Activated naive CD4-positive, alpha-beta T cell (primary cell): ENCODE results near the gene PRDM16.

Source experiments
- DNase-seq, 4 experiments: peaks; one replicate each; lab custom pipeline; 2025; lab: John Stamatoyannopoulos, UW

Gene PRDM16

DNA sequence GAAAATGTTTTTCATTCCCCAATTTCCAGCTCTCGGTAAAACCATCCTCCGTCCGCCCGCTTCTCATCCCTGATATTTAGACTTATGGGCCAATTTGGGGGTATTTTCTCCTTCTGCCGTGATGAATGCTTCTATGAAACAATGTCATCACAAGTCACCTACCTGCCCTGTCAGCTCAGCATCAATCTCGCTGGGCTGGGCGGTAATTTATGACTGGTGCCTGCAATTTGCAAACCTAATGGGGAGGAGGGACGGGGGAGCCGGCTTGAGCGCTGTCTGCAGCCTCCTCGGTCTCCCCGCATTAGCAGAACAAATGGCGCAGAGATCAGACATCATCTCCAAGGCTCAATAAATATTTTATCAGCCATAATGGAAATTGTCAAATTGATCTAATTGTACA is 72.1 kb downstream of the PRDM16 start:
- DNase-seq = no peak

DNA sequence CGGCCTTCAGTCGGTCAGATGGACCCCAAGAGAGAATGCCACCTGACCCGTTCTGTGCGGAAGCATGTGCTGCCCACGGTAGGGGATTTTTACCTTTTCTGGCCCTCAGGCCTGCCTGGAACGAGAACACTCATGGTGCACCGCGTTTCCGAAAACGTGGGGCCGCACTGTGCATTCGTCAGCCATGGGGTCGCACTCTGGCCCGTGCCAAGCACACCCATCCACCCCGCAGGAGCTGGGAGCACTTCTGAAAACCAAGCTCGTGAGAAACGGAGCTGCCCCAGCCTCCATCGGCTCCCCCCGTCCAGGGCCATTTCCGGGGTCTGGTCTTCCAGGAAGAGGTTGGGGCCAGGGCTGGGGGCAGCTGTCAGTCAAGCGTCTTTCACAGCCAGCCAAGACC is 72.8 kb downstream of the PRDM16 start:
- no peak for DNase-seq

DNA sequence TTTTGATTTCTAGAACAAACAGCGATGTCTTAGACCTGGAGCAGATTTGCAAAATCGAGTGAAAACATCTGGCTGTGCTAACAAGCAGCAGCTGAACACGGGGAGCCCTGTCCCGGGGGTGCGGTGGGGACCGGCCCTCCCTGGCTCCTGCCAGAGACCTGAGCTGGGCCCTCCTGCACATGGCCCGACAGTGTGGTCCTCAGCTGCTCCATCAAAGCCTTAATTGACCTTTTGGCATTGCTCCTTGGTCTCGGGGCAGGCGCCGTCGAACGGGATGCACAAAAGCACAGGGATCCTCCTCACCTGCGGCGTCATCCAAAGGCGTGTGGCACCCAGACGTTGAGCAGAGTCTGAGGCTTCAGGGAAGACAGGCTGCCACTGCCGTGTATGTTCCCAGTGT is 73.2 kb downstream of the PRDM16 start:
- no peak for DNase-seq

DNA sequence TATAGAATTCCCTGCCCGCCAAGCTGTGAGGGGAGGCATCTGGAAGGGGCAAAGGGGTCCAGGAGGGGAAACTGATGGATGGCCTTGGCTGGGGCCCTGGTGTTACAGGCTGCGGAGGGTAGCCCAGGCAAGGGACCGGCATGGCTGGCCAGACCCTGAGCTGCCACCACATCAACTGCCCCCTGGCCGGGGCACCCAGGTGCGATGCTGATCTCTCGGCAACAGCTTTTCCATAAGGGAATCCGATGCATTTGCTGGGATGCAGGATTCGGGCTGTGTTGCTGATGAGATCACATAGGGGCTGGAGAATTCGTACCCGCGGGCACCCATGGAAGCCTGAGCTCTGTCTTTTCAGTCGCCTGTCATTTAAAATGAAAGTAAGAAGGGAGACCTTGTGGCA is 73.7 kb downstream of the PRDM16 start:
- DNase-seq = no peak

DNA sequence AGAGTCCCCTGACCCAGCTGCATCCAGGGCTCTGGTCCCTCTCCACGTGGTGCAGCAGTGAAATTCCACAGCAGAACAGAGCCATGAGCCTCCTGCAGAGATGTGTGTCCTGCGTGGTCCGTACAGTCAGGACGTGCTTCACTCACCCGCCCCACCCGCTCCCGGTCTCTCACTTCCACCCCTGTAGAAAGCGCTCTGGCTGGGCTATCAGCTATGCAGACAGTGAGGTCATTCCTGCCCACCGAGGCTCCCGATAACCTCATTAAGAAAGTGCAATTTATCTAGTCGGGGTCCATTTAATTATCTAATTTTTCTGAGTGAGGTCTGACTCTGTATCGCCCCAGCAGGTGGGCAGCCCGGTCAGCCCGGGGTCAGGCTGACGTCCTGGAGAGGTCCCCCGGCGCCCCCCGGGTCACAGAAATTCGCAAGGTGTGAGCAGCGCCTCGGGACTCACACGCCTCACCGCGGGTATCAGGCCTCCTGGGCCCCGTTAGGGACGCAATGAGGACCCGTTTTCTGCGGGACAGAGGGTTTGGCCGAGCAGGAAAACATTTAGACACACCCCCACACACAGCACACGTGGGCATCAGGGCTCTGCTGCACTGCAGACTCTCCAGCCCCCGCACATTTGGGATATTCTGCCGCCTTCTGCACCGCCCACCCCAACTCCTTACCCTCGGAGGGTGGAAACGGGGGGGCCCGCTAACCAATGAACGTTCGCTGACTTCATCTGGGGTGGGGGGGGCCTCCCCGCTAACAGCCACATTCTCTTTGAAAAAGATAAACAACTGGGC is 76.7 kb downstream of the PRDM16 start:
- no peak for DNase-seq

DNA sequence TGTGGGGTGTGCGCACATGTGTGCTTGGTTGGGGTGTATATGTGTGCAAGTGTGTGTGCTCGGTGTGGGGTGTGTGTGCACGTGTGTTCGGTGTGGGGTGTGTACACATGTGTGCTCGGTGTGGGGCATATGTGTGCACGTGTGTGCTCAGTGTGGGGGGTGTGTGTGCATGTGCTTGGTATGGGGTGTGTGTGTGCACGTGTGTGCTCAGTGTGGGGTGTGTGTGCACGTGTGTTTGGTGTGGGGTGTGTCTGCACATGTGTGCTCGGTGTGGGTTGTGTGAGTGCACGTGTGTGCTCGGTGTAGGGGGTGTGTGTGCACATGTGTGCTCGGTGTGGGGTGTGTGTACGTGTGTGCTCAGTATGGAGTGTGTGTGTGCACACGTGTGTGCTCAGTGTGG is 77.5 kb downstream of the PRDM16 start:
- no peak for DNase-seq

DNA sequence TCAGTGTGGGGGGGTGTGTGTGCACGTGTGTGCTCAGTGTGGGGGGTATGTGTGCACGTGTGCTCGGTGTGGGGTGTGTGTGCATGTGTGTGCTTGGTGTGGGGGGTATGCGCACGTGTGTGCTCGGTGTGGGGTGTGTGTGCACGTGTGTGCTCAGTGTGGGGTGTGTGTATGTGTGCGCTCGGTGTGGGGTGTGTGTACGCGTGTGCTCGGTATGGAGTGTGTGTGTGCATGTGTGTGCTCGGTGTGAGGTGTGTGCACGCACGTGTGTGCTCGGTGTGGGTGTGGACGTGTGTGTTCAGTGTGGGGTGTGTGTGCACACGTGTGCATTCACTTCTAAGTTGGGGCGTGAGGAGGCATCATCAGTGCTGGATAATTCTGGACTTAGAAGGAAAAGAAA is 77.9 kb downstream of the PRDM16 start:
- DNase-seq = no peak

DNA sequence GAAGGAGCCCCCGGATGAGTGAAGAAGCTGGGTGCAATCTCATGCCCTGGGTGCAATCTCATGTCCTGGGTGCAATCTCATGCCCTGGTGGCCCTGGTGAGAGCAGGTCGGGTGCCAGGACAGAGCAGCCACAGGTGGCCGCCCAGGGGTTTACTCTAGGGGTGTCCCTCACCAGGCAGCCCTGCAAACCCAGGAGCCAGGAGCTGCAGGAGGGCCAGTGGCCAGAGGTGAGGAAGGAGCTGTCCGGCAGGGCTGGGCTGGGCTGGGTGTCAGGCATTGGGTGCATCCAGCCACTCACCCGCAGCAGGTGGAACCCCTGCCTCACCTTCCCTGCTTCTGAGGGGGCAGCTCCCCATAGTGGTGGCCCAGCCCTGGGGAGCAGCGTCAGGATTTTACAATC is 79.2 kb downstream of the PRDM16 start:
- no peak for DNase-seq

DNA sequence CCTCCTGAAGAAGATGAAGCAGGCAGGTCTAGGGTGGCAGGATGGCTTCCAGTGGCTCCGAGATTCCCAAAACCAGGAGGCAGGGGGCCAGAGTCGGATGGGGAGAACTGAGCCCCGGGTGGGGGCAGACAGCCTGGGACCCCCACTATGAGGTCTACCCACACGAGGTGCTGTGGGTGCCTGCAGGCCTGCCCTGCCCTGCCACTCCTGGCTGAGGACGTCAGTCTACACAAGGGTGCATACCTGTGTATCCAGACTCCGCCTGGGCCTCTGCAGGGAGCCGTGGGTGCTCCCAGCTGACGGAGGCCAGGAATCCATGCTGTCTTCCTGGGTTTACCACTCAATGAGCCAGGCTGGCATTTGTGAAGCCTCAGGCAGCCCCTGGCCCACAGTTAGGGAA is 80.3 kb downstream of the PRDM16 start:
- no peak for DNase-seq

DNA sequence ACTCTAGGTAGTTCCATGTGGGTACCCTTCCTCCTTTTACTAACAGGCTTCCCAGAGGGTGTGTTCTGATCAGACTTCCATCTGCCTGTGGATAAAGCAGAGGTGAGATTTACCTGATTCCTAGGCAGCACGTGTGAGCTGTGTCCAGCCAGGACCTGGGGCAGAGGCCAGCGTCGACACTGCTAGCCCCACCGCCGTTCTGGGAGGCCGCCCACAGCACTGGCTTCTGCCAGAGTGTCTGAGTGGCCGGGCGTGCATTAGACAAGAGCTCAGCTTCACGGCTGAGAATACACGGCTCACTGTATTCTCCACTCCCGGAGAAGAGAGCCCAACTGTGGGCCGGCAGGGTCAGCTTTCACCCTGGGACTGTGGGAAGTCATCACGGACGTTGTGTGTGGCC is 82.5 kb downstream of the PRDM16 start:
- no peak for DNase-seq

DNA sequence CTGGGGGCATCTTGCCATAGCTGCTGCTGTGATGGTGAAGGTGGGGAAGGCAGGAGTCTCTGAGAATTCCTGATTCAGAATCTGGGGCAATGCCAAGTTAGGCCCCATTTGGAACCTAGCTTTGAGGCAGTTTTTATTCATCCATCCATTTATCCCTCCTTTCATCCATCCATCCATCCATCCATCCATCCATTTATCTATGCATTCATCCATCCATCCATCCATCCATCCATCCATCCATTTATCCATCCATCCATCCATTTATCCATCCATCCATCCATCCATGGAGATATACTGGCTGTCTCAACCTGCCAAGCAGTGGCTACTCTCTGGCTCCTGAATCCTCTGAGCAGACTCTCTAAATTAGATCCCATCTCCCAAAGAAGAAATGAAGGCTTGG is 83.1 kb downstream of the PRDM16 start:
- no peak for DNase-seq

DNA sequence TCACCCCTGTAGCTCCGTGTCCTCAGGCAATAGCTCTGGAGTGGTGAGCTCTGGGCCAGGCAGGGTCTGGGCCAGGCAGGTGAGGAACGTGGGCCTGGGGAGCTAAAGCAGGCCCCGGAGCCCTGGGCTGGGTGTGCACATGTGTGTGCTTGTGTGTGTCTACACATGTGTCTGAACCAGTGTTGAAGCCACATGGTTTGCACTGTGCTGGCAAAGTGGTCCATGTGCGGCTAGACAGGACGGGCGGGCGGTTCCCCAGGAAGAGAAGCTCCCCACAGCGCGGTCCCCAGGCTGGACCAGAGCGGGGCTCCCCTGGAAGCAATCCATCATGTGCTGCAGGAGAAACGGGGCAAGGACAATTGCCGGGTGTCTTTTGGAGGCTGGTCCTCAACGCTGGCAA is 84.2 kb downstream of the PRDM16 start:
- no peak for DNase-seq

DNA sequence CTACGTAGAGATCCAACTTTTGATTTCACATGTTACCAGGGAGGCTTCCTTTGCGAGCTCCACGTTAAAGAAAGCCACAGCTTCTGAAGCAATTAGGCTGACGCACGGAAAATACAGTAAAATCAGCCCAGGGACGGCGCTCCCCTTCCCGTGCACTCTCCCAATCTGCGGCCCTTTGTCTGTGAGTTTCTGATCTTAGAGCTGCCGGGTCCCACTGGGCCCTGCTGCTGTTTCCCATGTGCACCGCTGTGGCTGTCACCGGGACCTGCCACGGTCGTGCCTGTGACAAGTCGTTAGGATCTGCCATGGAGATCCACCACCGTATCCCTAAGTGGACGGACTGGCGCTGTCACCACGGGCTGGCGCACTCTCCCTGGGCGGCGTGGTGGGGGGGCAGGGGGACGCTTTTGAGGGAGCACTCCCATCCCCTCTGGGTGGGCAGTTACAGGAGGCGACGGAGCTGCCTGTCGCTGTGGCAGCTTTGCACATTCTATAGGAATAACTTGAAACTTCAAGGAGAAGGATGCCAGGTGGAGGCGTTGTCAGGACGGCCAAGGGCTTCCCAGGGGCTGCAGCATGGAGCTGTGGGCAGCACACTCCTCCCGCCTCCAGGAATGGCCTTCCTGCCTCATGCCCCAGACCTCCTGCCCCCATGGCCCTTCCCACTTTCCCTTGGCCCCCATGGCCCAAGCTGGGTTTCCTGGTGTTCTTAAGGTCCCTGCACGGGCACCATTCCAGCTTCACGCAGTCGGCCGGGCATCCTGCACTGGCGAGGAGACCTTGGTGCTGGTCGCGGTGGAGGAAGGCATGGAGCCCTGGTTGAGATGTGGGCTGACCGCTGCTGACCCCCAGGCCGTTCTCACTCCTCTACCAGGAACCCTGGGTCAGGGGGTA is 85.1 kb downstream of the PRDM16 start:
- no peak for DNase-seq

DNA sequence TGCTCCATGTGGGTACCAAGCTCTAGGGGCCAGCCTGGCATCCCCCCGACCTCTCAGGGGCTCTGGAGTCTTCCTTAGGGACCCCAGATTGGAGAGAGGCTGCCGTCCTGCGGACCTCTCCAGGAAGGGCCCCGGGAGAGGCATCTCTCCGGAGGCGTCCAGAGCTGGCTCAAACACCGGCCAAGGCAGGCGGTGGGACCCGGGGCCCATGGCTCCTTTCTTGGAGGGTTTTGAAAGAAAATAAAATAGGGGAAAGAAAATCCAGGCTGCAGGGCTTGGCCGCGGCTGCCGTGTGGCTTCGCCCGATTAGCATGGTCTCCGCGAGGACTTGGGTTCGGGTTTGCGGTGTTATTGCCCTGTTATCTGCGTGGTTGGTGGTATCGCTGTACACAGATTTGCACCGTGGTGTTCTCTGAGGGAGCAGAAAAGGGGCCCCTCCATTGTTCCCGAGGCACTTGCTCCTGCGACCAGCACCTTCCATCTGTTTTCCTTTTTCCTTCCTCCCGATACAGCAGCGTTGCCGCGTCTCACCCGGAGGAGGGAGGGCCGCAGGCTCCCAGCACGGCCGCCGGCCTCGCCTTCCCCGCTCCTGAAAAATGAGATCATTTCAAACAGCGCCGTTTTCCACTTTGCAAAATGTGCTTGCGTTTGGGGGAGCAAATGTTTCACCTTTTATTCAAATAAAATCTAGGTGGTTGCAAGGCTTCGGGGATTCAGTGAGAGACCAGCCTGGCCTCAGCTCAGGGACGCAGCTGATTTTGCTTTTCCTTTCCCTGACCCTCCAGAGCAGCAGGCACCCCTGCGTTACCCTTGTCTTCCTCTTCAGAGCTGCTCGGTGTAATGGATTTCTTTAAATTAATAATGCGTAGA is 86.3 kb downstream of the PRDM16 start:
- no peak for DNase-seq

DNA sequence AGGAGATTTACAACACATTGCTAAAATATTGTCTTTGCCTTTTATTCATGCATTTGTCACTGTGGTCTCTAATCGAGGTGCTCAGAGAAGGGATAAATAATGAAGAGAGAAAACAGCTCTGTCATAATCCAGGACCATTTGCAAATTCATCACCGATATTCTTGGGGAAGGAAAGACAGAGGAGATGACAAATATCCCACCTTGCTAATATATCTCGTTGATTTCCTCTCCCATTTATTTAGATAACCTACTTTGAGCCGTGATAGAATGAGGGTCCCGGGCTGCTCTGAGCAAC is 86.9 kb downstream of the PRDM16 start:
- DNase-seq = no peak

DNA sequence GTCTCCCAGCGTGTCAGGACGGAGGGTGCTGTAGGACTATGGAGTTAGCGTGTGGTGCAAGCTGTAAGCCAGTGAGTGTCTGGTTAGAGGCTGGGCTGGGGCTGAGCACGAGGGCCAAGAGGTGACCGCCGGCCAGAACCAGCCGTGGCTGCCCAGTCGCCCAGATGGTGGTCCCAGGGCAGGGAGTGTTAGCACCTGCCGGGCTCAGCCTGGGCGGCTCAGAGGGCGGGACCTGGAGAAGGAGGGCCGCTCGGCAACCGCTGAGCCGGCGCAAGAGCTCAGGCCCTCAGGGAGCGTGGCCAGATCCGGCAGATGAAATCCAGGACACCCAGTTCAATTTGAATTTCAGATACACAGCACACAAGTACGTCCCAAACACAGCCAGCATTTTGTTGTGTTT is 87.9 kb downstream of the PRDM16 start:
- DNase-seq = no peak

DNA sequence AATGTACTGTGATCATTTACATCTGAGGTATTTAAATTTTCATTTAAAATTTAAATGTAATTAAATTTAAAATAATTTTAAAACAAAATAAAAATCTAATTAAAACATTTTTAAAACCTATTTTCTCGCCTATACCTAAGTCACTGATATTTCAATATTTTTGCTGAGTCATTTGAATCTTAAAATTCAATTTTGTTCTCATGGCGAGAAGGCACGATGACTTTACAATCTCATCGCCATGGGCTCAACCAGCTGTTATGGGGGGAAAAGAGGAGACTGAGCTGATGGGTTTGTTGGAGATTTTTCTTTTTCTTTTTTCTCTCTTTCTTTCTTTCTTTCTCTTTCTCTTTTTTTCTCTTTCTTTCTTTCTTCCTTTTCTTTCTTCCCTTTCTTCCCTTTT is 89.3 kb downstream of the PRDM16 start:
- DNase-seq = no peak

DNA sequence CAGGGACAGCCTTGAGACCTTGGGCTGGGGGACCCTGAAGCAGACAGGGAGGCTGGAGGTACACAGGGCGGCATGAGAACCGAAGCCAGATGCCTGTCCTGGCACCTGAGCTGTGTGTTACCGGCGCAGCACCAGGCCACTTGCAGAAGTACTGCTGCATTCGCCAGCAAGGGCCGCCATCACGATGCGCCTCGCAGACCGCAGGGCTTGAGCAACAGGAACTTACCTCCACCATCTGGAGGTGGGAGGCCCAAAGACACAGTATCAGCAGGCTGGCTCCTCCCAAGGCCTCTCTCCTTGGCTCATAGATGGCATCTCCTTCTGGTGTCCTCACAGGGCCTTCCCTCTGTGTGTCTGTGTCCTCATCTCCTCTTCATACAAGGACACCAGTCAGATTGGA is 90.1 kb downstream of the PRDM16 start:
- no peak for DNase-seq

DNA sequence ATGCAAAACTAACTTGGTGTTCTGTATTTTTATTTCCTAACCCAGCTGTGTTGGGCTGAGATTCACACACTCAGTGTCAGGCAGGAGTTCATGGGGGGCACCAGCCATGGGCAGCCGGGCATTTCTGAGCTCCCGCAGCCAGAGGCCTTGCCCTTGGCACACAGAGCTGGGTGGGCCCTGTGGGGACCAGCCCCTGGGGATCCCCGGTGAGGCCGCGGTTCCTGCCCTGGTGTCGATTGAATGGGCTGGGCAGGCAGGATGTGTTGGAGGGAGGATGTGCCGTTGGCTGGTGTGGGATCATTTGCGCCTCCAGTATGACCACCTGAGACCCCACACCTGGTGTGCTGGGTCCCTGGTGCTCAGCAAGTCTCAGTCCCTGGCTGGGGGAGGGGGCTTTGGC is 91.0 kb downstream of the PRDM16 start:
- DNase-seq = no peak

DNA sequence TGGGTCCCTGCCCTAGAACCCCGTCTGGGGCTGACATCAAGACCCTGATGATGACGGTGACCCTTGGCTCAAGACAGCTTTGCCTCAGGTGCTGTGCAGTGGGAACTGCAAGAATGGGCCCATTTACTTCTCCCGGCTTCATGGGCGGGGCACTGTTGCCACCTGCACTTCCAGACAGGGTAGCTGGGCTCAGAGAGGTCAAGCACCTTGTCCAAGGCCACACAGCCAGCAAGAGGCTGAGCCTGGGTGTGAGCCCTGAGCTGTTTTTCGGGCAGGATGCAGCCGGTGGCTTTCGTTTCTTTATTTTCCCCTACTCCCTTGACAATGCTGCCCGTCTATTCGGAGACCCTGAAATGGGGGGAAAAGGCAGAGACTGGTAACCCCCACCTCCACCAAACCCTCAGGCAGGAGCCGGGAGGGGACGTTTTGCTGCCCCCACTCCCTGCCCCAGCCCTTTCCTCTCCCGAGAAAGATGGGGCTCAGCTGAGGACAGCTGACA is 91.7 kb downstream of the PRDM16 start:
- no peak for DNase-seq

DNA sequence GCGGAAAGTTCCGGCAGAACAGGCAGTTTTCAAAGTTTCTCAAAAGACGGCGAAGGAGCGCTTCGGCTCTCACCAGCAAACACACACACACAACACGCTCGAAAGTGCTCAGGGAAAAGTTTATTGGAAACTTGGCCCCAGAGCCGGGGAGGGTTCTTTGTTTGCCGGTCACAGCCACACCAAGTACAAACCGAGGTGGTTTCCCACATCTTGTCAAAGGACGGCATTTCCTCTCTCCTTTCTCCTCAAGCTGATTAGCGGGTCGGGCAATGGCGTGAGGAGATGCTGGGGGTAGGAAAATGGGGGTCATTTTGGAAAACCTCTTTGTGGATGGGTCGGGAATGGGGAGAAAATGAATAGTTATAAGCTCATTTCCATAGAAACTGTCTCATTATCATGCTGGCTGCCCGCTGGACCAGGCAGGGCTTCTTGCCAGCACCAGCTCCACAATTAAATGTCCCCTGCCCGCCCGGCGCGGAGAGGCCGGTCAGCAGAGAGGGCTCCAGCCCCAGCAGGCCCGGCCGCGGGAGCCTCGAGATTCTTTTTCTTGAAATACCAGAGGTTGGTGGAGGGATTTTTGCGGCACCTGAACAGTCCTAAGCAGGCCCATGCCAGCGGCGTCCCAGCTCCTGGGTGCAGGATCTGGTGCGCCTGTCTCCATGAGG is 92.3 kb downstream of the PRDM16 start:
- DNase-seq = no peak

DNA sequence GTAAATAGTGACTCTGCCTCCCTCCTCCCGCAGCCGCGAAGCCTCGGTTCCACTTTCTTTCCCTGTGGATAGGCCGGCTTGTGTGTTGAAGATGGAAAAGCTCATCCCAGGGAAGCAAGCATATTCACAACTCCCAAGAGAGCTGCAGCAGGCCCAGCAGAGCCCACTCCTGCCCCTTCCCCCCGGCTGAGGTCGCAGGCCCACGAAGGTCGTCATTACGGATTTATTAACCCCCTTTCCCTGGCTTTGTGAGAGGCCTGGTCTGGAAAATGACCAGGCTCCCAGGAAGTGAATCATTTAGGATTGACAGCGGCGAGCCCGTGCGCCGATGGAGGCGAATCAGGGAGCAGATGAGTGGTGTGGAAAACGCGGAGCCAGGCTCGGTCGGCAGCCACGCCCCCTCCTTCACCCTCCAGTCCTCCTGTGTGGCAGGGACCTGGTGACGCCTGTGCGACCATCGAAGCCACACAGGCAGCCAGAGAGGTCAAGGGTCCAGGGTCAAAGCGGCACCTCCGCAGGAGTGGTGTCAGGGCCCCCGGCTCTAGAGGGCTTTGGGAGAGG is 93.4 kb downstream of the PRDM16 start:
- DNase-seq = no peak
